Glomerular visceral epithelial cell (primary cell): ENCODE results near the gene CES3.
A peak's percentile ranks its signal among the peaks of the same experiment; 100 is the strongest.

Source experiments
- DNase-seq: peaks from one replicate; pipeline ENCODE4 v3.0.0-alpha.2; 2016; ENCODE audit errors: extremely low spot score

CES3 gene

GRCh38 chr16:66961065-66961744 is at the start of gene CES3:
CES3 (plus strand) TSS chr16:66961266; CDS start chr16:66961308, 42 bp downstream.
- peak; percentile 67 for DNase-seq

GRCh38 chr16:66911801-66912200 is 49.3 kb upstream of the CES3 start:
- no peak for DNase-seq

GRCh38 chr16:66913081-66913480 is 48.0 kb upstream of the CES3 start:
- DNase-seq = no peak

- no peak for DNase-seq
Measured at GRCh38 chr16:66913711-66914110, 47.4 kb upstream of the CES3 start.

GRCh38 chr16:66914541-66914940 is 46.5 kb upstream of the CES3 start:
- no peak for DNase-seq

- no peak for DNase-seq
Measured at GRCh38 chr16:66915041-66915440, 46.0 kb upstream of the CES3 start.

GRCh38 chr16:66916518-66916917 is 44.5 kb upstream of the CES3 start:
- no peak for DNase-seq

- DNase-seq = no peak
Measured at GRCh38 chr16:66917741-66918140, 43.3 kb upstream of the CES3 start.

GRCh38 chr16:66918355-66918754 is 42.7 kb upstream of the CES3 start:
- DNase-seq = no peak

- peak; percentile 91 for DNase-seq
Measured at GRCh38 chr16:66918803-66919568, 42.1 kb upstream of the CES3 start, which contains the start of gene CDH16. CDH16 (minus strand) TSS chr16:66918885; CDS start chr16:66918065, 820 bp downstream.

- no peak for DNase-seq
Measured at GRCh38 chr16:66919569-66920298, 41.3 kb upstream of the CES3 start.

- no peak for DNase-seq
Measured at GRCh38 chr16:66920299-66920590, 40.8 kb upstream of the CES3 start.

GRCh38 chr16:66920924-66921680 is 40.0 kb upstream of the CES3 start:
- no peak for DNase-seq

GRCh38 chr16:66921729-66922450 is 39.2 kb upstream of the CES3 start:
- no peak for DNase-seq

GRCh38 chr16:66923247-66923731 is 37.8 kb upstream of the CES3 start:
- no peak for DNase-seq

GRCh38 chr16:66923866-66924265 is 37.2 kb upstream of the CES3 start:
- peak; percentile 13 for DNase-seq

GRCh38 chr16:66924527-66925321 is 36.3 kb upstream of the CES3 start:
- peak; percentile 50 for DNase-seq

GRCh38 chr16:66925322-66925840 is 35.7 kb upstream of the CES3 start, which contains the start of gene RRAD:
RRAD (minus strand) TSS chr16:66925535; CDS start chr16:66925179, 356 bp downstream.
- DNase-seq = peak; percentile 93

- peak; percentile 45 for DNase-seq
Measured at GRCh38 chr16:66926171-66926947, 34.7 kb upstream of the CES3 start.
